ENCODE data around the gene PPP1R1C.

GRCh38 chr2:181998891-181999654, 13.4 kb downstream of the PPP1R1C start:
- TF ChIP-seq CTCF (conservative IDR thresholded peaks at IDR 0.05; ENCODE audit: low read length) (no peak), EZH2phosphoT487 (IDR thresholded peaks at IDR 0.05; ENCODE audit: borderline replicate concordance, low read depth, low read length) (no peak)
